NCI-H2227 (cell line): ENCODE results near the gene PKIB.

Experiments used
- DNase-seq: peaks from one replicate; lab custom pipeline; 2025; ENCODE audit not compliant: unreplicated experiment; lab: John Stamatoyannopoulos, UW

PKIB gene

DNA sequence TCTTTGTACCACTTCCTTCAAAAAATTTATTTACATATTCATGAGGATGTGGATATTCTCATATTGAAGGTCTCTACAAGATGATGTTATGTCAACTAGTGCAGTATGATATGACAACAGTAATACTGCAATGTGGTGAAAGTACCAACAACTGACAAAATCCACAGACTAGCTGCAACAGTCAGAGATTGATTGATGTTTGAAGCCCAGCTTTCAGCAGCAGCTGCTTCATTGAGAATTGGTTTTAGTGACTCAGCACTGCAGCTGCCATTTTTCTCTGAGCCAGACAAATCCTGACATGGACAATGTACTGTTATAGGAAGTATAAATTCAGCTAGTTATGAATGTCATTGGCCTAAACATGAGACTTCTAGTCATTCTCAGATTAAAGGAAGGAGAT, 53.8 kb downstream of the PKIB start:
- no peak for DNase-seq

DNA sequence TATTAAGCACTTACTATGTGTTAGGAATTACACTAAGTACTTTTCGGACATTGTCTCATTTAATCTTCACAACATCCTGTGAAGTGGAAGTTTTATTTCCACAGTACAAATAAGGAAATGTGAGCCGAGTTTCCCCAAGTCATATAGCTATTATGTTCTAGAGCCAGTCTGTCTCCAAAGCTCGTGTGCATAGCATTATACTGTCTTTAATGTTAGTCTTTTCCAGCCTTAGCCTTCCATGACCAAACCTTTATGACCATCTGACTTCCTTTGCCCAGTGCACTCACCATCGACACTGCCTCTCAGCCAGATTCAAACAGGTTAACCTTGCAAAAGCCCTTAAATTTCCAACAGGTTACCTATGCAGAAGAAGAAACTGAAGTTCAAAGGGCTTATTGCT, 55.7 kb downstream of the PKIB start:
- DNase-seq: no peak

DNA sequence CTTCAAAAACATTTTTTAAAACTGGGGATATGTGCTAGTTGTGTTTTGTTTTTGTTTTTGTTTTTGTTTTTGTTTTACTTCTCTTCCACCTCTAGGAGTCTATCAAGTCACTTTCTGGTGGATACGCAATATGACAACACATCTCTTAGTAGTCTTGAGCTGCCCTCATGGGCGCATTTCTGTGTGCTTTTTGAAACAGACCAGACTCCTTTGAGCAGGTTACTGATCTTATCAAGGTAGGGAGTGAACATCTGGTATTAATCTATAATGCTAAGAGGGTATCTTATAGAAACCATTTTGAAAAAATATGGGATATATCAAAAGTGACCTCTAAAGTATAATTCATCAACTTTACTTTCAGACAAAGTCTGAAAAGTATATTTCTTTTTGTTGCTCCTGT, 56.2 kb downstream of the PKIB start:
- no peak for DNase-seq

DNA sequence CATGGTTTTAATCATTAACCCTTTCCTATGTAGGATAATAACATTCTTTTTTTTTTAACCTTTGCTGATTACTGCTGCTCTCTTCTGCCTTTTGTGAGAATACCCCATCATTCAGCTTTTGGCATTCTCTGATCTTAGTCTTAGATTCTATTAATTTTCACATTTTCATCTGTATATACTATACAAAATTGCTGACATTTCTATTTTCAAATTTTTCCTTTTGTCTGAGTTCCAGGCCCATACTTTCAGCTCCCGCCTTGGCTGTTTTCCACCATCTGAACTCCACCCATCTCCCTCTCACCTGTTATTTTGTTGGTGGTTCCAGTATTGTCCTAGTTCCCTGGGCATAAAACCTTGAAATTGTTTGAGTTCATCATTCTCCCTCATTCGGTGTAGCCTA, 59.2 kb downstream of the PKIB start:
- DNase-seq: no peak

DNA sequence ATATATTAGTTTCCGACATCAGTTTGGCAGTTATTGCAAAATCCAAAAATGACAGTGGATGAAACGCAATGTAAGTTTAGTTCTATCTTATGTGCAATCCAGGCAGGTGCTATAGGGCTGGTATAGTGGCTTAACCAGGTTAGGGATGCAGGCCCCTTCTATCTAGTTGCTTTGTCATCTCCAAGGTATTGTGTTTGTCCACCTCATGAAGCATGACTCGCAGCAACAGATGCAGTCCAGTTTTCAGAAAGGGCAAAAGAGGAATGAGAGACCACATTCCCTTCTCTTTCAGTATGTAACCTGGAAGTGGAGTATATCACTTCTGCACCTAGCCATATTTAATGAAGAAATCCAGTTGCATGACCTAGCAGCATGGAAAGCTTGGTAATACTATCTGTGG, 59.7 kb downstream of the PKIB start:
- DNase-seq: no peak

DNA sequence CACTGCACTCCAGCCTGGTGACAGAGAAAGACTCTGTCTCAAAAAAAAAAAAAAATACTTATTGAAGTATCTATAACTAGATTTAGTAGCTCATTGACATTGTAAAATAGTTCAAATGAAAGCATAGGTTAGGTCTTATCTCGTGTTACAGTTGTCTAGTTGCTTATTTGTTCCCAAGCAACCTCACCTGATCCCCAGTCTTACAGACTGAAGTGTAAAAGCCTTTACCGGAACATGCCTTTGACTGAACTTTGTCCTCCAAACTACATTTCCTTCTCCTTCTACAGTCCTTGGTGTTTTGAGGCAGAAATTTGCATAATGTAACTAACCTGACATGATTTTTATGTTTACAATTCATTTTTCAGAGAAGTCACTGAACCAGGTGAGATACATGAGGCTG, 61.0 kb downstream of the PKIB start:
- DNase-seq: no peak

DNA sequence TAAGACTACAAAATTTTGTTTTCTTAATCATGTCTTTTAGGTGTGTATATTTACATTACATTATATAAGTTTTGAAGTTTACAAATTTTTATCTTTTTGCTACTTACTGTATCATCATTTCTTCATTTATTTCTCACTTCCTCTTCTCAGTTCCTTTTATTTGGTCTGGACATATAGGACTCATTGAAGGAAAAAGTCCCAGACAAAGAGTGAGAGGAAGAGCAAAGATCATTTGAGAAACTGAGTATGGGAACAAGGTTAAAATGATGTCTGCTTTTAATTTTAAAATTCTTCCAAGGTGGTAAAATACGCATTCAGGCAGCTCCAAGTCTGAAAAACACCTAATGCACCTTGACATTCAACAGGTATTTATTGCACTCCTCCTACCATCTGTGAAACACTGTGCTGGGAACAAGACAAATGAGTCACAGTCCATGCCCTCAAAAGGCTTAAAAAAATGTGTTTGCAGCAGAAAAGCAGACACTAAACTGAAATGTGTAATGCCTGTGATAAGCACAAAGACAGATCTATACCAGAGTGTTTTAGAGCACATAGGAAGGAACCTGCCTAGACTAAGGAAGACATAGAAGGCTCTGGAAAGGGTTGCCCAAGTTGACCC, 63.2 kb downstream of the PKIB start:
- no peak for DNase-seq

DNA sequence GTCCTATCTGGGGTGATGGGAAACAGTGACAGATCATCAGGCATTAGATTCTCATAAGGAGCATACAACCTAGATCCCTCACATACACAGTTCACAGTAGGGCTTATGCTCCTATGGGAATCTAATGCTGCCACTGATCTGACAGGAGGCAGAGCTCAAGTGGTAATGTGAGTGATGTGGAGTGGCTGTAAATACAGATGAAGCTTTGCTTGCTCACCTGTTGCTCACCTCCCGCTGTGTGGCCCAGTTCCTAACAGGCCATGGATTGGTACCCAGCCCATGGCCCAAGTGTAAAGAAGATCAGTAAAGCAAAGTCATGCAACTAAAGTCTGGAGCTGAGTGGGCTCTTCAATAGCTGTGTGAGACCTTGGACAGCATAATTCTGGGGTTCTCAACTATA, 65.9 kb downstream of the PKIB start:
- no peak for DNase-seq

DNA sequence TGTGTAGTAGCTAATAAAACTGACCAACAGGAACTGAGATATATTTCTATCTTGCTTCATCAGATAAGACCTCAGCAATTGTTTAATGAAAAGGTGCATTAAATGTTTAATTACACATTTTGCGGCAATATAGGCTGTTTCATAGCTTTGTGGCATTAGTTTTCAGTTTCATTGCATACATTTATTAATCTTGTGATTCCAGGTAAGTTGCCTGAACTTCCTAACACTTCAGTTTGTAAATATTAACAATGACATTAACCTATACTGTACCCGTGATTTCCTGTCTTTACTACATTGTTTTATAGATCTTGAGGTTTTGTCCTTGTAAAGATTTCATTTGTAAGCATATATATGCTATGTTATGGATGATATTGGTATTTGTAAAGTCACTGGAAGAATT, 66.5 kb downstream of the PKIB start:
- DNase-seq: no peak

DNA sequence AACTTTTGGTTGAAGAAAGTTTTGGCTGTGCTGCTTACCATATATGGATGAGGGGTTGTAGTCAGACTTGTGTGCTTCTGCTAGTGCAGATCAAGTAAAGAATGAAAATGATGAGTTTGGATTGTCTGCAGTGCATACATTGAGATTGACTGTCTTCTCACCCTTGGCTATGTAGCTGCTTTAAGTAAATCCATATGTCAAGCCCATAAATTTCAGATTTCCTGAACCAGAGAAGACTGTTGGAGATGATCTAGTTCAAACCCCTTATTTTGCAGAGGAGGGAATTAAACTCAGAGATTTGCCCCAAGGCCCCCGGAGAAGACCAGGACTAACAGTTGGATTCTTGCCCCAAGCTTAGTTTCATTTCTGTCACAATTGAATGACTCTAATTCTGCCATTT, 67.2 kb downstream of the PKIB start:
- DNase-seq: no peak

DNA sequence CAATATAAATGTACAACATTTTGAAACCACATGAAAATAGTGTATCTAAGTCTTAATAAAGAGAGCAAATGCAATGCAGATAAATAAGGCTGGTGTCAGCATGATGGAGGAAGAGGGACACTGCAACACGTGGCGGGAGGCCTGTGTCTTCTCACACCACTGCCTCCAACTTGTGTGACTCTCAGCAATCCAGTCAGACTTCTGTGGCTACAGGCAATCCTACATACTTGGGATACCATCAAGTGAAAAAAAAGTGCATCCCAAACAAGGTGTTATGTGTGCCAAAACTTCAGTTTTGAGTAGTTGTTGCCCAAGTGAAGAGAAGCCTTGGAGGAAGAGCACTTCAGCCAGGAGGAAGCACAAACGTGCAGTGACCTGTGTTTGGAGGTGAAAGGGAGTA, 68.6 kb downstream of the PKIB start:
- no peak for DNase-seq

DNA sequence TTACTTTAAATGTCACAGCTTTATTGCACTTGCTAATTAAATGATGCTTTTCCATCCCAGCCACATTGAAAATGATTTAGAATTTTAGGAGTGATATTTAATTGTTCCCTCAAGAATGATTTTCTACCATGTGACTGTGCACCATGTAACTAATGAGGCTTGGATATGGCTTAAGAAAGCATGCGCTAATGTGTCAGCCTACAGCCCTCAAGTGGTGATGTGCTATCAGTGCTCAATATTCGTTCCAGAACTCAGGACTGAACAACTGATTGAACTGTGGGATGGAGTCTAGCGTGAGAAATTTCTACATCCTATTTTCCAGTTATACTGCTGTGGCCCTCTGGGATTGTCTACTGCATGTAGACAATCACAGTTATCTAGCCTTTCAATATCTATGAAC, 71.5 kb downstream of the PKIB start:
- no peak for DNase-seq

DNA sequence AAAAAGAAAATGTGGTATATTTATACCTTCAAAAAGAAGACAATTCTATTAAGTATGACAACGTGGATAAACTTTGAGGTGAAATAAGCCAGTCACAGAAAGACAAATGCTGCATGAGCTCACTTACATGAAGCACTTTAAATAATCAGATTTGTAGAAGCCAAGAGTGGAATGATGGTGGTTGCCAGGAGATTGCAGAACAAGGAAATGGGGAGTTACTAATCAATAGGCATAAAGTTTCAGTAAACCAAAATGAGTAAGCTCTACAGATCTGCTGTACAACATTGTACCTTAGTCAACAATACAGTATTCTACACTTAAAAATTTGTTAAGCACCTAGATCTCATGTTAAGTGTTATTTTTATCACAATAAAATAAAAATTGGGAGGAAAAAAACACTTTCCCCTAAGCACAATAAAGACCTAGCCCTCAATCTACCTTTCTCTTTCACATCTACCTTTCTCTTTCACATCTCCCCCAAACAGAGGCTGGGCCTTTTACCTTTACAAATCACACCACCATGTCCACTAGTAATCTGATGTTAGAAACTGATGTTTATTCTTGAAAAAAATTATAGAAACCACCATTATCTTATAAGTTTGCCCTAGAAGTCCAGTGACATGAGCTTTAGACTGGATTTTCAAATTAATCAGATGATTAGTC, 73.9 kb downstream of the PKIB start:
- no peak for DNase-seq

DNA sequence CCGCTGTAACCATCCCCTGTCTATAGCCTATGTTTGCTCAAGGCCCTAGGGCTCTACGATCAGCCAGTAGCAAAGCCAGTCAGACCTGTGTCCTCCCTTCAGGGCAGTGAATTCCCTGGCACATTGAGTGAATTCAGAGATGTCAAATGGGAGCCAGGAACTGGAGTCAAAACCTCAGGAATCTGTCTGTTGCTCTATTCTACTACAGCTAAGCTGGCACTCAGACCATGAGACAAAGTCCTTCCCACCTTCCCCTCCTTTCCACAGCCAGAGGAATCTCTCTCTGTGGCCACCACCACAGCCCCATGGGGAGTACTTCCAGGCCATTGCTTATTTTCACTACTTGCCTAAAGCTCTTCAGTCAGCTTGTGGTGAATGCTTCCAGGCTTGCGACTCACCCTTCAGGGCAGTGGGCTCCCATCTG, 82.0 kb downstream of the PKIB start:
- no peak for DNase-seq

DNA sequence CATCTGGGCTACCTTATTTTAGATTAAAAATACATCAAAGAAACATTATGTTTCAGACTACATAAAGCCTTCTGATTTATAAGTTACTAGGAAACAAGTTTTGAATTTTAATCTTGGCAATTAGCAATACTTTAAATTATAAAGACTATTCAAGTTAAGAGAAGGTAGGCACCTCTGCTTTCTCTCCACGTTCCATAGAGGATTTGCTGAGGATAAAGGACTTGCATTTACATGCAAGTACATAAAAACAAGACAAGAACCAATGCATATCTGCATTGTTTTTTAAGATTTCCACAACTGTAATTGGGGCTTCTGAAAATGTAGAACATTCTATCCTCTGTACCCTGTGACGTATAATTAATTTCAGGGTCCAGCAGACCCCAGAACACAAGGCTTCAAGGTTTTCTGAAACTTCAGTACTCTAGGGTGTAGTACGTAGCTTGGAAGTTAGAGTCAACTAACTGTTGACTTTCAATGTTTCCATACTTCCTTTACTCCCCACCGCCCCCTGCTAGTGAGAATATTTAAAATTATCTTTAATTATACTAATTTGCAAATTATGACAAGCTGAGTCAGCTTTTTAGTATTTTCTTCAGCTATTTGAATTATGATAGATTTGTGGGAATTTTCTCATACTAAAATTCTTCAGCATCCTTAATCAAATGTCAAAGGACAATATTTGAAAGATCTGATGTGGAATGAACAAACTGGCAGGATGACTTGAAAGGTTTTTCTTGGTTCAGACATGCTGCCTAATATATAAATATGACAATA, 82.8 kb downstream of the PKIB start:
- DNase-seq: no peak

DNA sequence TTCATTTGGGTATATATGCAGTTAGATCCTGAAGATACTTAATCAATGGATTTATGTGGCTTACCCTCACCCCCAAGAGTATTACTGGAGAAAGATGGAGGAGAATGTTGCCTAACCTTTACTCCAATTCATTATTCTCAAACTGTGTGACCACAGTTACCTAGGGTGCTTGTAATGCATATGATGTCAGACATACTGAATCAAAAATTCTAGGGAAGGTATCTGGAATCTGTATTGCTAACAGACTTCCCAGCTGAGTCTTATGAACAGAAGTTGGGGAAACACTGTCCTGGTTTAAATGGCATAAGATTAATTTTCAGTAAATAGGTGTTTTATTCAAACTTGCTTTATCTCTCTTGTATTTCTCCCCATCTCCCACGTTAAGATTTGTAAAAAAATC, 83.9 kb downstream of the PKIB start:
- no peak for DNase-seq

DNA sequence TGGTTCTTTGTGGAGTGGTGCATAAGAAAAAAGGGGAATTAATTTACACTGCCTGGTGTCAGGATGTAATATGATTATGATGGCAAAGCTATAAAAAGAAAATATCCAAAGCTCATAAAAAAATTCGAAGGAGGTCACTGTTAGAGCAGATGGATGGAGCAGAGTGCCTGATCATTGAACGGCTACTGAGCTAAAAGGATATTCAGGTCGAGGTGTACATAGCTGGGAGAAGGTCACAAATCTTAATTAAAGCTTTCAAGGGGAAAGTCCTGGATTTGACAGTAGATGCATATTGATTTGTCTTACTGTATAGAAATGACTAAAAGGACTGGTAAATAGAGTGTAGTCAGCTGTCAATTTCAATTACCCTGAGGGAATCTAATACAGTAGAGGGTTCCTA, 84.4 kb downstream of the PKIB start:
- no peak for DNase-seq

DNA sequence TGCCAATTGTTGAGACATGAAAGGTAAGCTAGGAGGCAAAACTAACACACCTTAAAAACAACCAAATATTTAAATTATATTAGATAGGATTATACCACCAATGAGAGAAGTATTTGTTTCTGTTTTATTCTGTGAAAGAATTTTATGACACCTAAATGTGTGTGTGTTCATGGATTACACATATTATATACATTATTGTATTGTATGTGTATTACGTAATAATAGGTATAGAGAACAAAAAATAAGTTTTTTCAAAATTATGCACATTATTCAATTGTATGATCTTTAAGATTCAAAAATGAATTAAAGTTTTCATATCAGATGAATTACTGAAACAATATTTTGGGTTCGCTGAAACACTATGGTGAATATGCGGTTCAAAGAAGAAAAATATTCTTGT, 85.0 kb downstream of the PKIB start:
- DNase-seq: no peak

DNA sequence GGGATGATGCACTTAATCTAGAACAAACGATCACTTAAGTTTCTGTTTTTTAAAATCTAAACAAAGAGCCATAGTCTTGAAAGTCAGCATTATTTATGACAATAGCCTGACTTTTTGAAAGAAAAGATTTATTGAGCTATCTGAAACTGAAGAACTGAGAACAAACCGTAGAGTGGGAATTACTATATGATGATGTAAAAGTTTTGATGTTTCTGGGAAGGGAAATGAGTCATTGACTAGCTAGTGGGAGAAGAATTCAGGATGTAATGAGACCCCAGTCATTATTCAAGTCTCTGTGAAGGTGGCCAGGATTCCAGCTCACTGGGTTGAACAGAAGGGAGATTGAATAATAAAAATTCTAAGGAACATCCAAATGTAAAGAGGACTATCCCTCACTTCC, 85.9 kb downstream of the PKIB start:
- no peak for DNase-seq

DNA sequence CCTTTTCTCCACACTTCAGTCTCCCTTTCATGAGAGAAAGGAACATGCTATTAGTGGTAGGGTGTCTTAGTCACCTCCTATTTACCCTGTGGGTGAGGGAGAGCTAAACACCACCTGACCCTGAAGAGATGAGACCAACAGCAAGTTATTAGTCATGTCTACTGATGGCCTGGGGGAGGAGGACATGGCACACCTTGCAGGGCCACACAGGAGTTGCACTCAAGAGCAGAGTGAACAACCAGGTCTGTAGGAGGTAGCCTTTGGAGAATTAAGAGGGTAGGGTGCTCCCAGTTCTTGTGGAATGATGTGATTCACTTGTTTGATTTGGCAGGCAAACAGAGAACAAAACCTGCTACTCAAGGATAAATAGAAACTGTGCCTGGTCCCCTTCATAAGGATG, 86.6 kb downstream of the PKIB start:
- DNase-seq: no peak

DNA sequence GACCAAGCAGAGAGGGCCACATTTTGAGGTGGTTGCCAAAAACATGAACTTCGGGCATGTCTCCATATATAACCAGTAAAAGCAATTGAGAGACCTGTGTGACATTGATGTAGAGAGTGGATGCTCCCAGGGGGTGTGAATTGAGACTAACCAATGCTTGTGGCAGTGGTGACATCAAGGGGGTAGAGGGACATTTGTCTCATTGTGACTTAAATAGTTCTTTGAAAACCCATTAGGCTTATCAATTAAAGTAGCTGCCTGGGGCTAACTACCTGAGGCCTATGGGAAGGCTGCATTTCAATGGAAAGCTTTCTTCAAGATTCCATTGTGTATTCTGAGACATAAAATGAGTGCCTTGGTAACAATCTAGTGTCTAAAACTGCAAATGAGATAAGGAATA, 87.3 kb downstream of the PKIB start:
- DNase-seq: no peak

DNA sequence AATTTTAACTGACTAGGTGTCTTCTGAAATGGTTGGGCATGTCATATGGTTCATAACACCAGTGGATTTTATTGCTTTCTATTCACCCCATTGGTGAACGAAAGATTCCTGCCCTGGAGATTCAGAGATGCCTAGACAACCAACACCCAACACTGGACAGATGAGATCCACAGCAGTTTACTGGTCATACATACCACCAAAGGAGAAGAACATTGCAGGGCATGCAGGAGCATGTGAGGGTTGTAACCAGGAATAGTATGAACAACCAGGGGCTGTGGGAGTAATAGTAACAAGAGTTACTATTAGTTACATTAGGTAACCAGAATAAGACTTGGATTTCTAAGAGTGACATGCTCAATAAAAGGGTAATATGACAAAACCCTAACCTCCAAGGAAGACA, 91.5 kb downstream of the PKIB start:
- no peak for DNase-seq

DNA sequence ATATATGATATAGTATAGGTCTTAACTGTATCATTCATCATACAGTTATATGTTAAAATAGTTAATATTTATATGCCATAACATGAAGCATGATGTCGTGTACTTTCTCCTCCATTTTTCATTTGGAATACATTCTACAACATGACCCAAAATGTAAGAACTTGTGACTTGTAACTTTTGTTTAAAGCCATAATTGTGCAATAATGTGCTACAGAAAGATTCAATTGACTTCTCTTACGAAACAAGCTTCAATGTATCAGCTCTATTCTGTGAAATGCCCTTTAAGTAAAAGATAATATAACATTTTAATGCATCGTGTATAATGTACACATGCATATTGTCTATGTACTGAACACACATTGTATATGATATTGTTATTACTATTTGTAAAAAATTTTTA, 92.6 kb downstream of the PKIB start:
- DNase-seq: no peak
